ENCODE results near the gene CNTNAP2. TPM values are rescaled to one million over a fixed set of nuclear protein-coding genes. Genes with fewer than 3 reads are reported as not detected.

The CNTNAP2 gene
- total RNA-seq, 1 experiment from 2014 or later, result 0.03 TPM

GRCh38 chr7:147022056-147022455 lies 905.5 kb downstream of the CNTNAP2 start:
- in situ Hi-C loops (cut with HindIII; ENCODE audit: low pct_unique_long_range_greater_than_20kb, low sequenced_read_pairs) (no loop called here), intact Hi-C loops (cut with micrococcal nuclease; ENCODE audit: unreplicated experiment) (no loop called here)
- DNase-seq (ENCODE audit: low read depth, low spot score) (no peak), ATAC-seq (no peak)
- no TSS peak for BruUV-seq (replicated peaks)
- POLR2A ChIA-PET, result no interaction called here
- H3K36me3 ChIP-seq (ENCODE audit: control insufficient read depth, insufficient read depth, low read length), result no peaks in the 10 kb centered on the region
- CTCF ChIA-PET, result no interaction called here
- H3K27me3 ChIP-seq (ENCODE audit: control insufficient read depth, insufficient read depth, low read length), result no peaks in the 10 kb centered on the region
- no peak overlapping the region for H3K27ac ChIP-seq (ENCODE audit: low read length)
- peaks cover 3% of the 10 kb centered on the region; the same call in 1 of the 2 replicates for H3K9me3 ChIP-seq (ENCODE audit: control insufficient read depth, insufficient read depth, low read depth, low read length)
- TF ChIP-seq CTCF (IDR thresholded peaks at IDR 0.05) (no peak), REST (IDR thresholded peaks at IDR 0.05; ENCODE audit: insufficient read depth in 1 of 2, low read depth in 2 of 2, low read length in 1 of 2) (no peak), SIN3A (IDR thresholded peaks at IDR 0.05; ENCODE audit: borderline replicate concordance, insufficient read depth, low read depth, low read length) (no peak), TCF7L2 (IDR thresholded peaks at IDR 0.05; ENCODE audit: low read depth, low read length) (no peak), POLR2AphosphoS5 (IDR thresholded peaks at IDR 0.05; ENCODE audit: low read depth, low read length) (no peak)
- H3K4me1 ChIP-seq (ENCODE audit: control insufficient read depth, insufficient read depth, low read length), result no peaks in the 10 kb centered on the region
- H3K4me3 ChIP-seq (ENCODE audit: low read depth in 2 of 2, low read length in 2 of 2), result no peak overlapping the region

GRCh38 chr7:147023440-147023839 lies 906.8 kb downstream of the CNTNAP2 start:
- Histone ChIP-seq H3K4me1 (ENCODE audit: control insufficient read depth, insufficient read depth, low read length) (no peaks in the 10 kb centered on the region), H3K27me3 (ENCODE audit: control insufficient read depth, insufficient read depth, low read length) (no peaks in the 10 kb centered on the region), H3K27ac (ENCODE audit: low read length) (no peak overlapping the region), H3K36me3 (ENCODE audit: control insufficient read depth, insufficient read depth, low read length) (no peaks in the 10 kb centered on the region), H3K4me3 (ENCODE audit: low read depth in 2 of 2, low read length in 2 of 2) (no peak overlapping the region), H3K9me3 (ENCODE audit: control insufficient read depth, insufficient read depth, low read depth, low read length) (no peaks in the 10 kb centered on the region)
- ATAC-seq (no peak), DNase-seq (ENCODE audit: low read depth, low spot score) (no peak)
- CTCF ChIA-PET, result no interaction called here
- in situ Hi-C loops (cut with HindIII; ENCODE audit: low pct_unique_long_range_greater_than_20kb, low sequenced_read_pairs), result no loop called here
- intact Hi-C loops (cut with micrococcal nuclease; ENCODE audit: unreplicated experiment), result no loop called here
- POLR2A ChIA-PET, result no interaction called here
- TF ChIP-seq SIN3A (IDR thresholded peaks at IDR 0.05; ENCODE audit: borderline replicate concordance, insufficient read depth, low read depth, low read length), result no peak
- TF ChIP-seq TCF7L2 (IDR thresholded peaks at IDR 0.05; ENCODE audit: low read depth, low read length), result no peak
- TF ChIP-seq POLR2AphosphoS5 (IDR thresholded peaks at IDR 0.05; ENCODE audit: low read depth, low read length), result no peak
- no peak for TF ChIP-seq REST (IDR thresholded peaks at IDR 0.05; ENCODE audit: insufficient read depth in 1 of 2, low read depth in 2 of 2, low read length in 1 of 2)
- no peak for TF ChIP-seq CTCF (IDR thresholded peaks at IDR 0.05)
- no TSS peak for BruUV-seq (replicated peaks)
